BE2C (cell line): ENCODE data around the gene ADRB2.
"Not testable (repeated sequence)": the region's sequence is repeated elsewhere in the genome, so short reads cannot be mapped to it uniquely, and the experiment has no call there.

ENCODE experiments used
- DNase-seq: peaks from one replicate; pipeline ENCODE4 v3.0.0-alpha.2; 2020
- H3K27me3 ChIP-seq: fragments of 250-450 bp; sonication (Bioruptor Pico); 2 replicates; pipeline ENCODE4 v1.5.1; 2020; ENCODE audit warnings: mild to moderate bottlenecking
- H3K36me3 ChIP-seq: fragments of 250-450 bp; sonication (Bioruptor Pico); 2 replicates; pipeline ENCODE4 v1.5.1; 2020; ENCODE audit warnings: mild to moderate bottlenecking
- H3K4me1 ChIP-seq: fragments of 250-450 bp; sonication (Bioruptor Pico); 2 replicates; pipeline ENCODE4 v1.5.1; 2020
- H3K4me3 ChIP-seq: 2 replicates; pipeline ENCODE4 v1.5.1; 2011; ENCODE audit warnings: low read depth, low read length
- H3K9me3 ChIP-seq: fragments of 250-450 bp; sonication (Bioruptor Pico); 2 replicates; pipeline ENCODE4 v1.5.1; 2020
- CTCF ChIP-seq: IDR thresholded peaks from 2 replicates; pipeline ENCODE4 v1.5.1; 2012; ENCODE audit warnings: mild to moderate bottlenecking, low read depth, low read length

The ADRB2 gene

GRCh38 chr5:148801682-148802276, 24.6 kb upstream of the ADRB2 start:
- DNase-seq, result no peak

GRCh38 chr5:148803451-148803850, 23.0 kb upstream of the ADRB2 start:
- H3K4me3 ChIP-seq, H3K9me3 ChIP-seq, DNase-seq, H3K36me3 ChIP-seq, H3K27me3 ChIP-seq: not testable (repeated sequence)
- peaks cover 43% of the 10 kb centered on the region for H3K4me1 ChIP-seq

More at GRCh38 chr5:148801682-148802276, 24.6 kb upstream of the ADRB2 start:
- peaks cover 28% of the 10 kb centered on the region for H3K4me1 ChIP-seq
- no peaks in the 10 kb centered on the region for H3K9me3 ChIP-seq
- H3K4me3 ChIP-seq, result no peak overlapping the region
- no peak for TF ChIP-seq CTCF
- H3K36me3 ChIP-seq, result no peaks in the 10 kb centered on the region
- no peaks in the 10 kb centered on the region for H3K27me3 ChIP-seq

- Histone ChIP-seq H3K9me3 (no peaks in the 10 kb centered on the region), H3K36me3 (no peaks in the 10 kb centered on the region), H3K27me3 (no peaks in the 10 kb centered on the region), H3K4me3 (no peak overlapping the region), H3K4me1 (peaks cover 48% of the 10 kb centered on the region)
- TF ChIP-seq CTCF, result no peak
- DNase-seq, result no peak
Measured at GRCh38 chr5:148804393-148804792, 22.0 kb upstream of the ADRB2 start.

- Histone ChIP-seq H3K4me1 (peaks cover 51% of the 10 kb centered on the region), H3K9me3 (no peaks in the 10 kb centered on the region), H3K27me3 (no peaks in the 10 kb centered on the region), H3K4me3 (peak overlapping the region; percentile 13), H3K36me3 (no peaks in the 10 kb centered on the region)
- TF ChIP-seq CTCF, result no peak
- DNase-seq, result peak; percentile 95
Measured at GRCh38 chr5:148805326-148806290, 20.8 kb upstream of the ADRB2 start.

- H3K36me3 ChIP-seq, result no peaks in the 10 kb centered on the region
- DNase-seq, result no peak
- no peak for TF ChIP-seq CTCF
- no peaks in the 10 kb centered on the region for H3K9me3 ChIP-seq
- no peak overlapping the region for H3K4me3 ChIP-seq
- H3K27me3 ChIP-seq, result no peaks in the 10 kb centered on the region
- peaks cover 50% of the 10 kb centered on the region for H3K4me1 ChIP-seq
Measured at GRCh38 chr5:148806520-148806931, 19.9 kb upstream of the ADRB2 start.

GRCh38 chr5:148807851-148808250, 18.6 kb upstream of the ADRB2 start:
- TF ChIP-seq CTCF, result no peak
- no peak overlapping the region for H3K4me3 ChIP-seq
- H3K27me3 ChIP-seq, result no peaks in the 10 kb centered on the region
- H3K9me3 ChIP-seq, result no peaks in the 10 kb centered on the region
- H3K4me1 ChIP-seq, result peaks cover 52% of the 10 kb centered on the region
- no peaks in the 10 kb centered on the region for H3K36me3 ChIP-seq
- DNase-seq, result peak; percentile 30
